ENCODE measurements around the gene RECQL5.

Gene RECQL5

GRCh38 chr17:75688209-75688825 is 21.4 kb upstream of the RECQL5 start:
- WGBS, 2 experiments (ENCODE audit: insufficient coverage in 2 of 2) = 96 to 97% methylated on average over 9 to 11 of the region's 11 CpGs
- peaks cover 61% of the 10 kb centered on the region for H3K4me1 ChIP-seq (ENCODE audit: control insufficient read depth, insufficient read depth, low read length, poor library complexity, severe bottlenecking)
- H3K4me3 ChIP-seq (ENCODE audit: extremely low read depth, insufficient read depth, low read length, poor library complexity, severe bottlenecking) = no peak overlapping the region
- H3K36me3 ChIP-seq (ENCODE audit: control insufficient read depth, insufficient read depth, low read length) = peaks cover 82% of the 10 kb centered on the region
- peak overlapping the region; percentile 34 for H3K27ac ChIP-seq (ENCODE audit: low read depth, low read length, severe bottlenecking)
- H3K9me3 ChIP-seq (ENCODE audit: control insufficient read depth, low read length) = no peaks in the 10 kb centered on the region

- Histone ChIP-seq H3K4me3 (ENCODE audit: extremely low read depth, insufficient read depth, low read length, poor library complexity, severe bottlenecking) (no peak overlapping the region), H3K36me3 (ENCODE audit: control insufficient read depth, insufficient read depth, low read length) (peaks cover 77% of the 10 kb centered on the region), H3K9me3 (ENCODE audit: control insufficient read depth, low read length) (no peaks in the 10 kb centered on the region), H3K27ac (ENCODE audit: low read depth, low read length, severe bottlenecking) (no peak overlapping the region), H3K4me1 (ENCODE audit: control insufficient read depth, insufficient read depth, low read length, poor library complexity, severe bottlenecking) (peaks cover 45% of the 10 kb centered on the region)
- WGBS, 2 experiments (ENCODE audit: insufficient coverage in 2 of 2) = 100% methylated on average over 1 of the region's 3 CpGs; no CpG with 5 or more reads in 1 of the 2 experiments
Measured at GRCh38 chr17:75685499-75685898, 18.5 kb upstream of the RECQL5 start.

GRCh38 chr17:75684924-75685323 is 18.0 kb upstream of the RECQL5 start:
- Histone ChIP-seq H3K36me3 (ENCODE audit: control insufficient read depth, insufficient read depth, low read length) (peaks cover 78% of the 10 kb centered on the region), H3K9me3 (ENCODE audit: control insufficient read depth, low read length) (no peaks in the 10 kb centered on the region), H3K4me1 (ENCODE audit: control insufficient read depth, insufficient read depth, low read length, poor library complexity, severe bottlenecking) (peaks cover 45% of the 10 kb centered on the region), H3K4me3 (ENCODE audit: extremely low read depth, insufficient read depth, low read length, poor library complexity, severe bottlenecking) (no peak overlapping the region), H3K27ac (ENCODE audit: low read depth, low read length, severe bottlenecking) (no peak overlapping the region)
- WGBS, 2 experiments (ENCODE audit: insufficient coverage in 2 of 2) = 98% methylated on average over 5 to 6 of the region's 7 CpGs

- no peak overlapping the region for H3K4me3 ChIP-seq (ENCODE audit: extremely low read depth, insufficient read depth, low read length, poor library complexity, severe bottlenecking)
- no peaks in the 10 kb centered on the region for H3K9me3 ChIP-seq (ENCODE audit: control insufficient read depth, low read length)
- 100% methylated on average over 3 to 4 of the region's 5 CpGs for WGBS, 2 experiments (ENCODE audit: insufficient coverage in 2 of 2)
- H3K27ac ChIP-seq (ENCODE audit: low read depth, low read length, severe bottlenecking) = no peak overlapping the region
- H3K36me3 ChIP-seq (ENCODE audit: control insufficient read depth, insufficient read depth, low read length) = peaks cover 78% of the 10 kb centered on the region
- H3K4me1 ChIP-seq (ENCODE audit: control insufficient read depth, insufficient read depth, low read length, poor library complexity, severe bottlenecking) = peaks cover 48% of the 10 kb centered on the region
Measured at GRCh38 chr17:75684249-75684648, 17.3 kb upstream of the RECQL5 start.

- Histone ChIP-seq H3K9me3 (ENCODE audit: control insufficient read depth, low read length) (no peaks in the 10 kb centered on the region), H3K4me1 (ENCODE audit: control insufficient read depth, insufficient read depth, low read length, poor library complexity, severe bottlenecking) (peaks cover 45% of the 10 kb centered on the region), H3K36me3 (ENCODE audit: control insufficient read depth, insufficient read depth, low read length) (peaks cover 80% of the 10 kb centered on the region), H3K4me3 (ENCODE audit: extremely low read depth, insufficient read depth, low read length, poor library complexity, severe bottlenecking) (no peak overlapping the region), H3K27ac (ENCODE audit: low read depth, low read length, severe bottlenecking) (no peak overlapping the region)
- WGBS, 2 experiments (ENCODE audit: insufficient coverage in 2 of 2) = 100% methylated on average over 3 to 4 of the region's 4 CpGs
Measured at GRCh38 chr17:75683583-75683982, 16.6 kb upstream of the RECQL5 start.

- H3K4me1 ChIP-seq (ENCODE audit: control insufficient read depth, insufficient read depth, low read length, poor library complexity, severe bottlenecking) = peaks cover 36% of the 10 kb centered on the region
- peak overlapping the region; percentile 41 for H3K27ac ChIP-seq (ENCODE audit: low read depth, low read length, severe bottlenecking)
- peaks cover 86% of the 10 kb centered on the region for H3K36me3 ChIP-seq (ENCODE audit: control insufficient read depth, insufficient read depth, low read length)
- no peaks in the 10 kb centered on the region for H3K9me3 ChIP-seq (ENCODE audit: control insufficient read depth, low read length)
- H3K4me3 ChIP-seq (ENCODE audit: extremely low read depth, insufficient read depth, low read length, poor library complexity, severe bottlenecking) = no peak overlapping the region
- WGBS, 2 experiments (ENCODE audit: insufficient coverage in 2 of 2) = 73% methylated on average over 2 of the region's 3 CpGs; no CpG with 5 or more reads in 1 of the 2 experiments
Measured at GRCh38 chr17:75681289-75681688, 14.3 kb upstream of the RECQL5 start.

- peaks cover 88% of the 10 kb centered on the region for H3K36me3 ChIP-seq (ENCODE audit: control insufficient read depth, insufficient read depth, low read length)
- peaks cover 36% of the 10 kb centered on the region for H3K4me1 ChIP-seq (ENCODE audit: control insufficient read depth, insufficient read depth, low read length, poor library complexity, severe bottlenecking)
- H3K9me3 ChIP-seq (ENCODE audit: control insufficient read depth, low read length) = no peaks in the 10 kb centered on the region
- 97 to 100% methylated on average over 10 of the region's 10 CpGs for WGBS, 2 experiments (ENCODE audit: insufficient coverage in 2 of 2)
- no peak overlapping the region for H3K4me3 ChIP-seq (ENCODE audit: extremely low read depth, insufficient read depth, low read length, poor library complexity, severe bottlenecking)
- peak overlapping the region; percentile 41 for H3K27ac ChIP-seq (ENCODE audit: low read depth, low read length, severe bottlenecking)
Measured at GRCh38 chr17:75680431-75680830, 13.5 kb upstream of the RECQL5 start.

GRCh38 chr17:75679706-75680211 is 12.8 kb upstream of the RECQL5 start:
- WGBS, 2 experiments (ENCODE audit: insufficient coverage in 2 of 2) = 92 to 96% methylated on average over 7 to 10 of the region's 11 CpGs
- Histone ChIP-seq H3K4me1 (ENCODE audit: control insufficient read depth, insufficient read depth, low read length, poor library complexity, severe bottlenecking) (peaks cover 32% of the 10 kb centered on the region), H3K36me3 (ENCODE audit: control insufficient read depth, insufficient read depth, low read length) (peaks cover 87% of the 10 kb centered on the region), H3K9me3 (ENCODE audit: control insufficient read depth, low read length) (no peaks in the 10 kb centered on the region), H3K27ac (ENCODE audit: low read depth, low read length, severe bottlenecking) (peak overlapping the region; percentile 45), H3K4me3 (ENCODE audit: extremely low read depth, insufficient read depth, low read length, poor library complexity, severe bottlenecking) (no peak overlapping the region)

- peaks cover 90% of the 10 kb centered on the region for H3K36me3 ChIP-seq (ENCODE audit: control insufficient read depth, insufficient read depth, low read length)
- 100% methylated on average over 1 to 2 of the region's 3 CpGs for WGBS, 2 experiments (ENCODE audit: insufficient coverage in 2 of 2)
- no peak overlapping the region for H3K27ac ChIP-seq (ENCODE audit: low read depth, low read length, severe bottlenecking)
- H3K4me3 ChIP-seq (ENCODE audit: extremely low read depth, insufficient read depth, low read length, poor library complexity, severe bottlenecking) = no peak overlapping the region
- peaks cover 18% of the 10 kb centered on the region for H3K4me1 ChIP-seq (ENCODE audit: control insufficient read depth, insufficient read depth, low read length, poor library complexity, severe bottlenecking)
- no peaks in the 10 kb centered on the region for H3K9me3 ChIP-seq (ENCODE audit: control insufficient read depth, low read length)
Measured at GRCh38 chr17:75676461-75676860, 9.5 kb upstream of the RECQL5 start.

- Histone ChIP-seq H3K36me3 (ENCODE audit: control insufficient read depth, insufficient read depth, low read length) (peaks cover 87% of the 10 kb centered on the region), H3K9me3 (ENCODE audit: control insufficient read depth, low read length) (no peaks in the 10 kb centered on the region), H3K27ac (ENCODE audit: low read depth, low read length, severe bottlenecking) (no peak overlapping the region), H3K4me1 (ENCODE audit: control insufficient read depth, insufficient read depth, low read length, poor library complexity, severe bottlenecking) (no peaks in the 10 kb centered on the region), H3K4me3 (ENCODE audit: extremely low read depth, insufficient read depth, low read length, poor library complexity, severe bottlenecking) (no peak overlapping the region)
- 91 to 100% methylated on average over 1 to 3 of the region's 4 CpGs for WGBS, 2 experiments (ENCODE audit: insufficient coverage in 2 of 2)
Measured at GRCh38 chr17:75673487-75673886, 6.5 kb upstream of the RECQL5 start.

GRCh38 chr17:75672011-75672410 is 5.1 kb upstream of the RECQL5 start:
- WGBS, 2 experiments (ENCODE audit: insufficient coverage in 2 of 2) = 100% methylated on average over 4 of the region's 5 CpGs
- Histone ChIP-seq H3K36me3 (ENCODE audit: control insufficient read depth, insufficient read depth, low read length) (peaks cover 76% of the 10 kb centered on the region), H3K4me1 (ENCODE audit: control insufficient read depth, insufficient read depth, low read length, poor library complexity, severe bottlenecking) (no peaks in the 10 kb centered on the region), H3K9me3 (ENCODE audit: control insufficient read depth, low read length) (no peaks in the 10 kb centered on the region), H3K27ac (ENCODE audit: low read depth, low read length, severe bottlenecking) (no peak overlapping the region), H3K4me3 (ENCODE audit: extremely low read depth, insufficient read depth, low read length, poor library complexity, severe bottlenecking) (no peak overlapping the region)
